GM20000 (cell line): ENCODE measurements around the gene TMEM167B.
A peak's percentile ranks its signal among the peaks of the same experiment; 100 is the strongest.

ENCODE experiments used
- DNase-seq: peaks from one replicate; pipeline ENCODE4 v3.0.0; 2012; ENCODE audit warnings: low spot score
- TF ChIP-seq, protein P1 (sequence below): IDR thresholded peaks from 2 replicates; pipeline ENCODE4 v1.5.1; 2012; ENCODE audit warnings: mild to moderate bottlenecking, control low read depth; ENCODE audit errors: extremely low read depth, missing control alignments

The TMEM167B gene

DNA sequence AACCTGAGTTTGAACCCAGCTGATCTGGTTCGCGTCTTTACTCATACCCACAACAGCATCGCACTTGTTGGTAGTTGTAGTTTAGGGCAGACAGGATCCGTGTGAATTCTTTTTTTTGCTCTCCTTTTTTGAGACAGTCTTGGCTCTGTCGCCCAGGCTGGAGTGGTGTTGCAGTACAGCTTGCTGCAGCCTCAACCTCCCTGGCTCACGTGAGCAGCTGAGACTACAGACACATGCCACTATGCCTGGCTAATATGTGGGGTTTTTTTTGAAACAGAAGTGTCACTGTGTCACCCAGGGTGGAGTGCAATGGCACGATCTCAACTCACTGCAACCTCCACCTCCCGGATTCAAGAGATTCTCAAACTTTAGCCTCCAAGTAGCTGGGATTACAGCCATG is 22.7 kb upstream of the TMEM167B start:
- TF ChIP-seq, protein P1, sequence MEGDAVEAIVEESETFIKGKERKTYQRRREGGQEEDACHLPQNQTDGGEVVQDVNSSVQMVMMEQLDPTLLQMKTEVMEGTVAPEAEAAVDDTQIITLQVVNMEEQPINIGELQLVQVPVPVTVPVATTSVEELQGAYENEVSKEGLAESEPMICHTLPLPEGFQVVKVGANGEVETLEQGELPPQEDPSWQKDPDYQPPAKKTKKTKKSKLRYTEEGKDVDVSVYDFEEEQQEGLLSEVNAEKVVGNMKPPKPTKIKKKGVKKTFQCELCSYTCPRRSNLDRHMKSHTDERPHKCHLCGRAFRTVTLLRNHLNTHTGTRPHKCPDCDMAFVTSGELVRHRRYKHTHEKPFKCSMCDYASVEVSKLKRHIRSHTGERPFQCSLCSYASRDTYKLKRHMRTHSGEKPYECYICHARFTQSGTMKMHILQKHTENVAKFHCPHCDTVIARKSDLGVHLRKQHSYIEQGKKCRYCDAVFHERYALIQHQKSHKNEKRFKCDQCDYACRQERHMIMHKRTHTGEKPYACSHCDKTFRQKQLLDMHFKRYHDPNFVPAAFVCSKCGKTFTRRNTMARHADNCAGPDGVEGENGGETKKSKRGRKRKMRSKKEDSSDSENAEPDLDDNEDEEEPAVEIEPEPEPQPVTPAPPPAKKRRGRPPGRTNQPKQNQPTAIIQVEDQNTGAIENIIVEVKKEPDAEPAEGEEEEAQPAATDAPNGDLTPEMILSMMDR: no peak
- no peak for DNase-seq

DNA sequence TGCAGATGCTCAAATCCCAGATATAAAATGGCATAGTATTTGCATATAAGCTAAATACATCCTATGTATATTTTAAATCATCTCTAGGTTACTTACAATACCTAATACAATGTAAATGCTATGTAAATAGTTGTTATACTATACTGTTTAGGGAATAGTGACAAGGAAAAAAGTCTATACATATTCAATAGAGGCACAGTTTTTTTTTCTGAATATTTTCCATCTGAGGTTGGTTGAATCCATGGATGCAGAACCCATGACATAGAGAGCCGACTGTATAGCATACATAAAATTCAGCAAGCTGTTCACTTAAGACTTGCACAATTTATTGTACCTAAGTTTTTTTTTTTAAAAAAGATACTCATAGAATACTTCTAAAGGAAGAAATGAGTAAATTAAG is 21.3 kb upstream of the TMEM167B start:
- DNase-seq: no peak
- TF ChIP-seq, protein P1: no peak

DNA sequence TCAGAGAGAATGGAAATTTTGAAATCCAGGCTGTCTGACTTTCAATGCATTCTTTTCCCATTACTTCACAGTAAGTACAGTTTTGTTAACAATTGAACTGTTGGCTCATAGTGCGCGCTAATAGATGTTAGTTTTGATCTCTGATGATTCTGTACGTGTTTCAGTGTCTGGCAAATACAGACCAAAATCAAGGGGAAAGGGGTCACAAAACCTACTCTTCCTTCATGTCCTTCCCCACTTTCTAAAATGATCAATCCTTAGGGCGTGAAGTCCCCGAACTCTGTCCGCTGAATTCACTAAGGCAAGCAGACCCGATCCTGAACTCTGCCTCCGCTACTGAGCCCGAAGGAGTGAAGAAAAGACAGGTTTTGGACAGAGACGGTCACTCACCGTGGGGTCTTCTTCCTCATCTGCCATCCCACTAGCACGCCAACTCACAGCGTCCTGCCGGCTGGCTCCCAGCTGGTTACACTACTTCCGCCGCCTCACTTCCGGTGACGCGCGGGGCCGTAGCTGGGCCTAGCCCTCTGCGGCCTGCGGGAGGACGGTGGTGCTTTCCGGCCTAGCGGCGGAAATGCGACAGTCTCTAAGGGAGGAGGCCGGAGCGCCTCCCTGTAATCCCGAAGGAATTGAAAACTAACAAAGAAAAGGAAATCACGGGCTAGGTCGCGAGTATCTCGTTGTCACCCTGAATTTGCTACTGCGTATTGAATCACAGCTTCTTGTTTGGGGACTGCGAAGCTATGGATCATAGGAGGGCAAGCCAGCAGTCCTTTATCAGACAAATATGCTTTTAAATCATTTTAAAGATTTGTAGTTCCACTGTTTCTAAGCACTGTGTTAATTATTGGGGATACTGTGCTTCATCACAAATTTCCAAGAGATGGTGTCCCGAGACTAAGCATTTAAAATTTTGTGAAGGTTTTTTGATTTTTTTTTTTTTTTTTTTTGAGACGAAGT is 14.8 kb upstream of the TMEM167B start, which contains the start of gene TAF13:
TSS of gene TAF13 (minus strand) at position 473 of the 960 bp plus-strand sequence. CDS start at position 417, 56 bp downstream.
- DNase-seq: peak; percentile 96
- TF ChIP-seq, protein P1: no peak

DNA sequence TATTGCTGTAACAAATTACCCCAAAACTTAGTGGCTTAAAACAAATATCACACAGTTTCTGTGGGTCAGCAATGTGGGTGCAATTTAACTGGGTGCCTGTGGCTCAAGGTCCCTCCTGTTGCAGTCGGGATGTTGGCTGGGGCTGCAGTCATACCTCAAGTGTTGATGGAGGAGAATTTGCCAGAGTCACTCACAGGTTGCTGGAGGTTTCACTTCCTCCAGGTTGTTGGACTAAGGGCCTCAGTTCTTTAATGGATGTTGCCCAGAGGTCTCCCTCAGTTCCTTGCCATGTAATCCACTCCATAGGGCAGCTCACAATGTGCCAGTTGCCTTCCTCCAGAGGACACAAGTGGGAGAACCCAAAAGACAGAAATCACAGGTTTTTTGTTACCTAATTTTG is 12.2 kb upstream of the TMEM167B start:
- DNase-seq: no peak
- TF ChIP-seq, protein P1: no peak

DNA sequence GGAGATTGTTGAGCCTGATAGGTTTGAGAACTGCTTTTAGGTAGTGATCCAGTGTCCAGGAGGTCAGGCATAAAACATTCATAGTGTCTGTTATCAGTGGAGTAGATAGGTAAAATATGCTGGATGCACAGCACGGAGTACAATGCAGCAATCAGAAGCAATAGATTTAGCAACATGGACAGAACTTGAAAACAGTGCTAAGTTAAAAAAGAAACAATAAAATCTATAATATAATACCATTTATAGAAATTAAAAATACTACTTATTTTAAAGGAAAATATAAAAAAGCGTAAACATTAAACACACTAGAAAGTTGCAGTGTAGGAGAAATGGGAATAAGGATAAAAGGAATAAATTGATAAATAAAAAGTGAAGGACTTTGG is 11.3 kb upstream of the TMEM167B start:
- DNase-seq: no peak
- TF ChIP-seq, protein P1: no peak

DNA sequence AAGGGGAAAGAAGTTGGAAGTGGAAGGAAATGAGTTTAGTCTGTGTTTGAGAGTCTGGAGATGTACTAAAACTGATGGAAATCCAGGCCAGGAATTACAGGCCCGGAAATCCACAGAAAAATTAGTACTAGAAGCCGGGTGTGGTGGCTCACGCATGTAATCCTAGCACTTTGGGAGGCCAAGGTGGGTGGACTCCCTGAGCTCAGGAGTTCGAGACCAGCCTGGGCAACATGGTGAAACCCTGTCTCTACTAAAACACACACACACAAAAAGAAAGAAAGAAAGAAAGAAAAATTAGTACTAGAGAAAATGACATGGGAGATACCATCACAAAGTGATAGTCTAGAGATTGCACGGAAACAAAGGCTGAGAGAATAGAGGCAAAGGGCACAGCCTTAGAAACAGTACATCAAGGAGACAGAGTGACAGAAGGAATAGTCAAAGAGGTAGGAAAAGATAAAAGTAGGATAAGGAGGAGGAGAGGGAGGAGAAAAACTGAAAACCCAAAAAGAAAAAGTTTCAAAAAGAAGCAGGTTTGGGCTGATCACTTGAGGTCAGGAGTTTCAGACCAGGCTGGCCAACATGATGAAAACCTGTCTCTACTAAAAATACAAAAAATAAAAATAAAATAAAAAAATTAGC is 10.0 kb upstream of the TMEM167B start:
- TF ChIP-seq, protein P1: no peak

DNA sequence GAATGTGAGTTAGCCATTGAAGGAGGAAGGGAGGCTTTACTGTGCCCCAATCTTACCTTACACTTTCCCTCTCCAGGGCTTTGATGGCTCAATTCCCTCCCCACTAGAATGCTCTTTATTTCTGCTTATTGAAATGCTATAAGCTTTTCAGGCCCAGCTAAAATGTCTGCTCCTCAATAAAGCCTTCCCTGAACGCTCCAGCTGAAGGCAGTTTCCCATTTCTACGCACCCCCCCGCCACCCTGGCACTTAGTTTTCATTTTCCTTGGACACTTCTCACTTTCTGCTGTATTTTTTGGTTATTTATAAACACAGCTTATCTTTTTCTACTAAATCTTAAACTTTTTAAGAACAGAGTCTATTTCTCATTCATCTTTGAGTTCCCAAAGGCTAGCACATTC is 7.1 kb upstream of the TMEM167B start:
- DNase-seq: no peak
- TF ChIP-seq, protein P1: no peak

More for the DNA sequence above, 10.0 kb upstream of the TMEM167B start:
- DNase-seq: no peak
